NCI-H446 (cell line): ENCODE measurements around the gene MARK2.

ENCODE experiments used
- DNase-seq, 2 experiments: peaks; one replicate each; lab custom pipeline; 2025; lab: John Stamatoyannopoulos, UW

Gene MARK2

DNA sequence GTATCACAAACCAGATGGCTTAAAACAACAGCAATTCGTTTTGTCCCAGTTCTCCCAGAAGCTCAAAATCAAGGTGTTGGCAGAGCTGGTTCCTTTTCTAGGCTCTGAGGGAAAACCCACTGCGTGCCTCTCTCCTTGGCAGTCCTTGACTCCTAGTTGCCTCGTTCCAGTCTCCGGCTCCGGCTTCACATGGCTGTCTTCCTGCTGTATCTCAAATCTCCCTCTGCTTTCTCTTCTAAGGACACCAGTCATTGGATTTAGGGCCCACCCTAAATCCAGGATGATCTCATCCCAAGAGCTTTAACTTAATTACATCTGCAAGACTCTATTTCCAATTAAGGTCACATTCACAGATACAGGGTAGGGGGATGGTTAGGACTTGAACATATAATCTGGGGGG, 90.7 kb downstream of the MARK2 start:
- no peak for DNase-seq

DNA sequence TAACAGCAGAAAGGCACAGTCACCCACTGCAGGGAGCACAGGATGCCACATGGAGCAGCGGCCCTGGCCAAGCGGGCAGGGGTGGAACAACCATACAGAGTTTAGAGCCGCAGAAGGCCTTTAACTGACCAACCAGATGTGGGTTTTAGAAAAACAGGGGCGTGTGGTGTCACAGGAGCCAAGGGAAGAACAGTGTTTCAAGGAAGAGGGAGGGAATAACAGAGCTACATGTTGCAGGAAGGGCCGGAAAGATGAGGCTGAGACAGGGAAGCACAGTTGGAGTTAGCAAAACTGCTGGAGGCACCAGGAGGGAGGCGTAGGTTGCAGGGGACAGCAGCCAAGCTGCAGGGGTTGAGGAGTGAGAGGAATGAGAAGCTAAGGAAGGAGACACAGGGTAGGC, 92.1 kb downstream of the MARK2 start:
- no peak for DNase-seq

DNA sequence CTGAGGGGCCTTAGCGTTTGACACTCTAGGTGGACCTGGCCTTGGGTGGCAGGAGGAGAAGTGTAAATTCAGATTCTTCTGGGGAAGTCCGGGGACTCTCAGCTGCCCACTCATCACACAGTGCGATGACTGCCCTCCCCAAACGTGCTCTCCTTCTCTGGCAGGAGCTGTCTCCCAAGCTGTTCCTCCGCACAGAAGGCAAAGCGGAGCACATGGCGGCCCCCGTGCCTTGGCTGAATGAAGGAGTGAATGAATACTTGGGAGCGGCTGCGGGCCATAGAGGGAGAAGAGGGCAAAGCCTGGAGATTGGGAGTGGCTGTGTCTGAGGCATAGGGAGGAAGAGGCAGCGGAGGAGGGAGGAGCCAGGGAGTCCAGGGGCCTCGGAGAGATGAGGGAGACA, 93.0 kb downstream of the MARK2 start:
- no peak for DNase-seq

DNA sequence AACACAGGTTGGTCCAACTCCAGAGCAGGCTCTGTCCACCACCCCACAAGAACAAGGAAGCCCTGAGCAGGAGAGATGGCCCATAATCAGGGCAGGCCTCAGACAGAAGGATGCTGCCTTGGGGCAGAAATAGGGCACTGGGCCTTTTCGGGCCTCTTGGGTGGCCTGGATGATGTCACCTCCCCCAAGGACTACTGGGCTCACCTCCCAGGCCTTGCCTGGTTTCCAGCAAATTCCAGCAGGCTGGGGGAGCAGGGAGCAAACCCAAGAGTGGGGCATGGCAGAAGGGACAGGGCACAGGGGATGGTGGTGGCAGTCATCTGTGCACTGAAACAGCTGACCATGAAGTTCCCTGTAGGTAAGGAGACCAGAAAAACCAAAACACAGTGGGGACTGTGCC, 94.5 kb downstream of the MARK2 start:
- DNase-seq, result no peak

DNA sequence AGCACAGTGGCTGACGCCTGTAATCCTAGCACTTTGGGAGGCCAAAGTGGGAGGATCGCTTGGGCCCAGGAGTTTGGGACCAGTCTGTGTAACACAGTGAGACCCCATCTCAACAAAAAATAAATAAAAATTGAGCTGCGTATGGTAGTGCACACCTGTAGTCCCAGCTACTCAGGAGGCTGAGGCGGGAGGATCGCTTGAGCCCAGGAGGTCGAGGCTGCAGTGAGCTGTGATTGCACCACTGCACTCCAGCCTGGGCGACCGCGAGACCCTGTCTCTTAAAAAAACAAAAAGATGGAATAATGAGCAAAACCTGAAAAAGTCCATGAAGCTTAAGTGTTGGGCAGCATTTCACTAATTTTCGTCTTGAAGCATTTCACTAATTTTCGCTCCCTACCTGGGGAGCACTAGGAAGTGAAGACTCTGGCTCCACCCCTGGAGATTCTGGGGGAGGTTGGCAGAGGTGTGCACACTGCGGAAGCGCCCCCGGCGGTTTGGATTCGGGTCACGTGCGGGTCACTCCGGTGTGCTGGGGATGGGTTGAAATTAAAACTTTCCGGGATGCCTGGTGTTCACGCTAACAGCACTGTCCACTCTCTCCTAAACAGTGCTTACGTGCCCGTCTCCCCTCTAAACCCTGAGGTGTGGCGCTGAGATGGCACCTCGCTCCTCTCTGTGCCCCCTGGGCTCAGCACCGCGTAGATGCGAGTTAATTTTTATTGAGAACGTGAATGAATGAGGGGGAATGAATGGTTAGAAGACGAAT, 99.0 kb downstream of the MARK2 start:
- no peak for DNase-seq

DNA sequence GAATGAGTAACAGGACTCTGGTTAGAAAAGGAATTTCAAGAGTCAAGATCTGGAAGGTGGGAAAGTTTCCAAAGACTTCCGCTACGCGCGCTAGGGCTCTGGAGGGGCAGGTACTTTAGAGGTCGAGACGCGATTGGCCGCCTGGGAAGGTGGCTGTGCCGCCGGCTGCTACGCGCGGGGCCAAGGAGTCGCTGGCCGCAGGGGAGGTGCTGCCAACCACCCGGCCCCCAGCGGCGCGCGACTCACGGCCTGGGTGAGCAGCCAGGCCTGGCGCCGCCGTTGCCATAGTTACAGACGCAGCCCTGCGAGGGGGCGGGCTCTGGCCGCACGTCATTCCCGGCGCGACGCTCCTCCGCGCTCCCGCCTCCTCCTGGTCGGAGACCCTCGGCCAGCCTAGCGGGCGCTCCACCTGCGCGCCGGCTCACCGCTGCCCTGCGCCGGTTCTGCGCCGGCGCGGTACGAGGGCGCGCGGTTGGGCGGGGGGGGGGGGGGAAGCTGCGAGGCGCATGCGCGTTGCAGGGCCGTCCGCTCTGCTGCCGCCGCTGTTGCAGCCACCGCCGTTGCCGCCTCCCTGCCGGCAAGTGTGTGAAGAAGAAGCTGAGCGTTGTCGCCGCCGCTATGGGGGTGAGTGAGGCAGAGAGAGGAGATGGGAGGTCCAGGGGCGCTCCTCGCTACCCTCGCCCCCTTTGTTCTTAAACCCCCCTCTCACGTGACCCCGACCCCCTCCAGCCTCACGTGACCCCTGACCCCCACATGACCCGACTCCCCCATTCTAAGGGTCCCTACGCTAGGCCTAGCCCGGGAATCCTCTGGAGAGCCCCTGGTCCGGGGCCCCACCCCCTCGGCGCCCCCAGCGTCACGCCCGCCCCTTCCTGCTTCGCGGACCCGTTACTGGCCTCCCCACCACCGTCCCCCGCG, 99.8 kb downstream of the MARK2 start, which contains the start of gene NAA40:
Gene NAA40, plus strand, starts transcription at position 524 of the 918 bp plus-strand sequence. Its CDS starts 95 bp downstream, at position 619.
- peak; percentile 89 to 98 for DNase-seq

DNA sequence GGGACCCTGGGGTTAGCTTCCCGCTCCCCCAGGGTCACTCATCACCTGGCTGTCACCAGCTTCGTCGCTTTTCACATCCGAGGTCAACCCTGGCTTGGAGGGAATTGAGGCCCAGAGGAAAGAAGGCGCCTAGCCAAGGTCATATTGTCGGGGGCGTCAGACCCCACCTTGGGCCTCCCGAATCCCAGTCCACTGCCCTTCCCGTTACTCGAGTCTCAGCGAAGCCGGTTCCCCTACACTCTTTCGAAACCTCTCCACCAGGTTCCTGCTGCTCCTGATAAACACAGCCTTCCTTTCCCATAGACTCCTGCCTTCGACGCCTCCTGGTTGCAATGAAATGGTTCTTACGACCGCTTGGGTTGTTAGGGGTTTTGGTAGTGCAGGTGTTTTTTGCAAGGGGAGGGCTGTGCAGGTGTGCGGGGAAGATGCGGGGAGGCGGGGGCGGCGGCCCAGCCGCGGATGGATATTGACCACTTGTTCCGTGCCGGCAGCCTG, 100.5 kb downstream of the MARK2 start:
- DNase-seq, result no peak

DNA sequence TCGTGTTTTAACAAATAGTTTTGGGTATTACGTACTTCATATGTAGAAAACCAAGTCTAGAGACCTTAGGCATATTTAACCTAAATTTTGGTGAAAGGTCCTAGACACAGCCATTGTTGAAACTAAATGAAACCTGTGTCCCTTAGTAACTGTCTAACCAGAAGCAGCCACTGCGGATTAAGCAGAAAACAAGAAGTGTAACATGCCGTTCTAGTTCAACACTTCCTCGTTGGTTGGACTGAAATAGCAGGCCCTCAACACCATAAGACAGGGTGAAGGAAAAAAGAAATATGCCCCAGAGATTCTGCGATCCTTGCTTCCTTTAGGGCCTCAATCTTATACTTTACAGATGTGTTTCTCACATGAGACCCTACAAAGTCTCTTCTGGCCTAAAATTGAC, 101.9 kb downstream of the MARK2 start:
- no peak for DNase-seq

DNA sequence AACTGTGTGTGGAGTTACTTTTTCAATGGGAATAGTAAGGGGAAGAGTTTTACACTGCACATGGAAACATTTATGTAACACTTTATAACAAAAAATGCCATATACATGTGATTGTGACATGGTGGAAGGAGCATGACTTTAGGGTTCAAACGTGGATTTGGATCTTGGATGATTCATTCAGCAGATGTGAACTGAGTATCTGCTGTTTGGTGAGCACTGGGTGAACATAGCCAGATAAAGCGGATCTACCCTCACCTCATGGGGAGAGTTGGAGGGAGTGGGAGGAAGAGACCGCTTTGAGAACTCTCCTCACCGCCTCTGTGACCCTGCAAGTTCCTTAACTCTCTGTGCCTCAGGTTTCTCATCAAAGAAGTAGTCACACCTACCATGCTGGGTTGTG, 103.0 kb downstream of the MARK2 start:
- no peak for DNase-seq

DNA sequence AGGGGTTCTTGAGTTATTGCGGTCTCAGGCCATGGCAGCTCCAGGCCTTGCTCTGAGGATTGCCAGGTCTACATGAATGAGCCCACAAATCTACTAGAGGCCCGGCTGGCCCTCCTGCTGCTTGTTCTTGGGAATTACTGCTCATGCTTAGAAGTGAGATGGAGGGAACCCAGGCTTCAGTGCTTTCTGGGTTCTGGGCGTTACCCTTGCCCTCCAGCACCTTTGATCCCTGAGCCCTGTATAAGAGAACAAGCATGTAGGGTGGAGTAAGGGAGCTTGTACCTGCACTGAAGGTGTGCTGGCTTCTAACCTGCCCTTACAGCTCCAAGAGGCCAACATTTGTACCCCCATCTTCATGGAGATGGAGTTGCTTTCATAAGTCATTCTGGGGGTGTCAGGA, 103.9 kb downstream of the MARK2 start:
- DNase-seq, result no peak

DNA sequence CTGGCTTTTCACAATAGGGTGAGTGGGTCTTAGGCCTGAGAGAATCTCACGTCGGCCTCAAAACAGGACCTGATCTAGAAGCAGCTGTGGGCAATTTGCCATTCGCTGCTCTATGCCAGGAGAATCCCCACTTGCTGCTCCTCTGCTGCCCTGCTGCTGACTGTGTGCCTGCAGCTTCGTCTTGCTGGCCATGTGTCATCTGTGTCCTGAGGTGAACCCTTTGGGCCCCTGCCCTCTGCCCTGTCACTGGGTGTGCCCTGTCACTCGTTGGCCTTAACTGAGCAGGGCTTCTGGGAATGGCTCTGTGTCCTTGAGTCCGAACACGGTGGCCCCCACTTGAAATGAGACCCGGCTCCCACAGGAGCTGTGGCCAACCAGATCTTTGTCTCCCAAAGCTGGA, 106.1 kb downstream of the MARK2 start:
- peak; percentile 13 to 70 for DNase-seq

DNA sequence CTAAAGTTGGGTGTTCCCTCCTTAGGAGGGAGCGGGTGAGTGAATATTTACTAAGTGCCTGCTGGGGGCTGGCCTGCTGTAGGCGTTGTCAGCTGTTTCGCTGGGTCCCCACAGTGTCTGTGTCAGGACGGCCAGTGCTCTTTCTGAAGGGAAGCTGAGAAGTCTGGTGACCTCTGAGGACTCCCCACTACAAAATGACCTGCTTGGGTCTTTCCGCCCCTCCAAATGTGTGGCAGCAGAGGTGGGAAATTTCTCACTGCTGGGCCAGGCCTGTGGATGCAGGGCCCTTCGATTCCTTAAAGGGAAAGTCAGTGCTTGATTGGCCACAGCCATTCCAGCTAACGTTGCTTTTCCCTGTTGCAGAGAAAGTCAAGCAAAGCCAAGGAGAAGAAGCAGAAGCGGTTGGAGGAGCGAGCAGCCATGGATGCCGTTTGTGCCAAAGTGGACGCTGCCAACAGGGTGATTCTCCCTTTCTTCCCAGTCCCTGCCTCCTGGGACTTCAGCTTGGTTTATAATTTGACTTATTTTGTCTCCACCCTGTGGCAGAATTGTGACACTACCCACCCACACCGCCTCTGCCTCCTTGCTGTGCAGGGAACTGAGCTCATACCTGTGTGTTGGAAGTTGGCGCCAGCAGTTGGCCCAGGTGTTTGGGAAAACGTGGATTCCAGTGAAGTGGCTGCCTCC, 106.7 kb downstream of the MARK2 start:
- DNase-seq, result peak; percentile 62 to 88

DNA sequence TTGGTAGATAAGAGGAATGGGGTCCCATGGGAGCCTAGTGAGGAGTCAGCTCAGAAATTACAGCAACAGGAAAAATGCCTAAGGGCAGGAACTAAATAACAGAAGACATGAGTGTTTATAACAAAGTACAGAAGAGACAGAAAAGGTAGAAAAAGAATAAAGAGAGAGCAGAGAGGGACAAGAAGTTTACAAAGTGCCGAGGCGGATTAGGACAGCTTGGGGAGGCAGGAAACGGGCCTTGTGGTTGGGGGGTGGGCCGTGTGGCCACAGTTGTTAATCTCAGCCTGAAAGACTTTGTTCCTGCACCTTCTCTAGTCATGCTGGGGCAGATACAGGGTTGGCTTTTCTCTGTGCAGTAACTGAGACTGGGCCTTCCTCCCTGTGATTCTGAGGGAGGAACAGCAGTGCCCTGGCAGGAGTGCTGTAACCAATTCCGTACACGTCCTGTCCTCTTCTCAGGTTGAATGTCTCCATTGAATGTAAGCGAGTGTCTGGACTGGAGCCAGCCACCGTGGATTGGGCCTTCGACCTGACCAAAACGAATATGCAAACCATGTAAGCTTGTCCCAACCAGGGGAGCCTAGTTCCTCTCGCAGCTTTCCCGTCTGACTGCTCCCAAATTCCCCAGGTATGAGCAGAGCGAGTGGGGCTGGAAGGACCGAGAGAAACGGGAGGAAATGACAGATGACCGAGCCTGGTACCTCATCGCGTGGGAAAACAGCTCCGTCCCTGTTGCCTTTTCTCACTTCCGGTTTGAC, 113.0 kb downstream of the MARK2 start:
- no peak for DNase-seq

DNA sequence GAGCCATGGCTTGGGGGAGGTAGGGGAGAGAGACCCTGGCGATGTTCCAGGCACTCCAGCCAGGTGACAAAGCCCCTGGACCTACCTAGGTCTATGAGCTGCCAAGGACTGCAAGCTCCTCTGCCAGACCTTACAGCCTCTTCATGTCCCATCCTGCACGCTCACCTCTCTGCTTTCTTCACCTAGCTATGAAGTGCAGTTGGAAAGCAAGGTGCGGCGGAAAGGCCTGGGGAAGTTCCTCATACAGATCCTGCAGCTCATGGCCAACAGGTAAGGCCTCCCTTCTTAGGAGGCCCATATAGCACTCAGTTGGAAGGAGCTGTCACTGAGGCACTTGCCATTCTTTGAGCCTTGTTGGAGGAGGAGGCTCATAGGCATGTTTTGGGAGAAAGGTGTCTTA, 113.7 kb downstream of the MARK2 start:
- DNase-seq, result no peak

DNA sequence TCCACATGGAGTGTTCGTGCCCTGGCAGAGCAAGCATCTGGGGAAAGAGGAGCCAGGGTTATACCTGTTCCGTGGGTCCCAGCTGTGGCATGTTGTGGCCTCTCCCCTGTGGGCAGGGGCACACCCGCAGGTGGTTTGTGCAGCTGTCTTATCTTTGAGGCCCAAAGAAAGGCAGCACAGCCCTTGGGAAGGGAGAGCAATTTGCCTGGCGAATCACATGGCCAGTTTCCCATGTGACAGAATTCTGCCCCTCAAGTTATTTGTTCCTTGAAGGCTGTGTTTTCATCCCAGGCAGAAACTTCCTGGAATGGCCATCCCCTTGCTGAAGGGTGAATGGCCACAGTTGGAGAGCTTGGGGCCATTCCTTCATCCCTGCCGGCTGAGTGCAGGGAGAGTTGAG, 119.1 kb downstream of the MARK2 start:
- no peak for DNase-seq
